Subcutaneous abdominal adipose tissue (tissue), 5 donors: ENCODE data around the gene UGT2A3.
"Not testable (repeated sequence)": the region's sequence is repeated elsewhere in the genome, so short reads cannot be mapped to it uniquely, and the experiment has no call there.

ENCODE experiments used
- H3K27ac ChIP-seq: one replicate; pipeline ENCODE4 v1.7.0; 2013; ENCODE audit warnings: low read depth, mild to moderate bottlenecking, inconsistent platforms, low read length, moderate library complexity
- H3K27me3 ChIP-seq, 5 donors: one replicate each; pipeline ENCODE4 v1.7.0; 2013; ENCODE audit warnings: low read length in 5 of 5, inconsistent platforms in 1 of 5; ENCODE audit not compliant: control insufficient read depth in 5 of 5, insufficient read depth in 4 of 5
- H3K36me3 ChIP-seq, 5 donors: one replicate each; pipeline ENCODE4 v1.7.0; 2013; ENCODE audit warnings: low read length in 5 of 5; ENCODE audit not compliant: control insufficient read depth in 5 of 5, insufficient read depth in 5 of 5
- H3K4me1 ChIP-seq, 5 donors: one replicate each; pipeline ENCODE4 v1.7.0; 2013; ENCODE audit warnings: low read length in 5 of 5, mild to moderate bottlenecking in 3 of 5, moderate library complexity in 1 of 5; ENCODE audit not compliant: control insufficient read depth in 5 of 5, insufficient read depth in 5 of 5
- H3K4me3 ChIP-seq, 5 donors: one replicate each; pipeline ENCODE4 v1.7.0; 2013; ENCODE audit warnings: low read length in 5 of 5, low read depth in 1 of 5
- H3K9ac ChIP-seq, 5 donors: one replicate each; pipeline ENCODE4 v1.7.0; 2013; ENCODE audit warnings: low read length in 5 of 5, mild to moderate bottlenecking in 4 of 5, moderate library complexity in 3 of 5
- H3K9me3 ChIP-seq, 5 donors: one replicate each; pipeline ENCODE4 v1.7.0; 2013; ENCODE audit warnings: low read length in 5 of 5; ENCODE audit not compliant: control insufficient read depth in 5 of 5
- donor health status: healthy.
- donor health status: healthy.
- donor health status: healthy.
- donor health status: healthy.
- donor health status: healthy.

The UGT2A3 gene

GRCh38 chr4:68951078-68951805 lies at the start of gene UGT2A3:
Gene UGT2A3 (minus strand): TSS chr4:68951804. CDS start chr4:68951760, 44 bp downstream.
- no peaks in the 10 kb centered on the region for H3K4me1 ChIP-seq
- H3K27ac ChIP-seq = no peak within 1 kb of the TSS
- no peak within 1 kb of the TSS for H3K9ac ChIP-seq
- H3K27me3 ChIP-seq = no peaks in the 10 kb centered on the region
- H3K9me3 ChIP-seq = peaks cover 0 to 2% (median 0%) of the 10 kb centered on the region in 5 donors
- H3K36me3 ChIP-seq = no peaks in the 10 kb centered on the region
- no peak within 1 kb of the TSS for H3K4me3 ChIP-seq

GRCh38 chr4:68997040-68997439 lies 45.4 kb upstream of the UGT2A3 start:
- no peaks in the 10 kb centered on the region for H3K27me3 ChIP-seq
- no peaks in the 10 kb centered on the region for H3K36me3 ChIP-seq
- H3K27ac ChIP-seq = no peak overlapping the region
- H3K9me3 ChIP-seq = no peaks in the 10 kb centered on the region
- H3K9ac ChIP-seq = no peak overlapping the region
- no peaks in the 10 kb centered on the region for H3K4me1 ChIP-seq
- no peak overlapping the region for H3K4me3 ChIP-seq

- Histone ChIP-seq H3K4me3 (no peak overlapping the region), H3K27me3 (no peaks in the 10 kb centered on the region), H3K27ac (no peak overlapping the region), H3K9ac (no peak overlapping the region), H3K9me3 (no peaks in the 10 kb centered on the region), H3K36me3 (no peaks in the 10 kb centered on the region), H3K4me1 (no peaks in the 10 kb centered on the region)
Observed at GRCh38 chr4:68995292-68995691, 43.7 kb upstream of the UGT2A3 start.

- Histone ChIP-seq H3K36me3 (no peaks in the 10 kb centered on the region), H3K9me3 (no peaks in the 10 kb centered on the region), H3K4me3 (no peak overlapping the region), H3K4me1 (no peaks in the 10 kb centered on the region), H3K27ac (no peak overlapping the region), H3K27me3 (no peaks in the 10 kb centered on the region), H3K9ac (no peak overlapping the region)
Observed at GRCh38 chr4:68987007-68987406, 35.4 kb upstream of the UGT2A3 start.

- no peak overlapping the region for H3K27ac ChIP-seq
- H3K27me3 ChIP-seq = no peaks in the 10 kb centered on the region
- no peak overlapping the region for H3K4me3 ChIP-seq
- no peaks in the 10 kb centered on the region for H3K4me1 ChIP-seq
- no peak overlapping the region for H3K9ac ChIP-seq
- H3K9me3 ChIP-seq = no peaks in the 10 kb centered on the region
- no peaks in the 10 kb centered on the region for H3K36me3 ChIP-seq
Observed at GRCh38 chr4:68985442-68985841, 33.8 kb upstream of the UGT2A3 start.

GRCh38 chr4:68984947-68985346 lies 33.3 kb upstream of the UGT2A3 start:
- Histone ChIP-seq H3K4me1 (no peaks in the 10 kb centered on the region), H3K4me3 (no peak overlapping the region), H3K27ac (no peak overlapping the region), H3K9ac (no peak overlapping the region), H3K36me3 (no peaks in the 10 kb centered on the region), H3K9me3 (no peaks in the 10 kb centered on the region), H3K27me3 (no peaks in the 10 kb centered on the region)

GRCh38 chr4:68963374-68963773 lies 11.8 kb upstream of the UGT2A3 start:
- no peaks in the 10 kb centered on the region for H3K36me3 ChIP-seq
- H3K4me3 ChIP-seq = no peak overlapping the region
- no peak overlapping the region for H3K9ac ChIP-seq
- no peaks in the 10 kb centered on the region for H3K4me1 ChIP-seq
- H3K27me3 ChIP-seq = peaks cover 0 to 3% (median 0%) of the 10 kb centered on the region in 5 donors
- no peak overlapping the region for H3K27ac ChIP-seq
- H3K9me3 ChIP-seq = peaks cover 0 to 6% (median 3%) of the 10 kb centered on the region in 5 donors

- H3K4me1 ChIP-seq = no peaks in the 10 kb centered on the region
- peaks cover 0 to 3% (median 0%) of the 10 kb centered on the region in 5 donors for H3K27me3 ChIP-seq
- no peak overlapping the region for H3K9ac ChIP-seq
- H3K4me3 ChIP-seq = no peak overlapping the region
- H3K9me3 ChIP-seq = peaks cover 0 to 6% (median 3%) of the 10 kb centered on the region in 5 donors
- H3K27ac ChIP-seq = no peak overlapping the region
- no peaks in the 10 kb centered on the region for H3K36me3 ChIP-seq
Observed at GRCh38 chr4:68962868-68963267, 11.3 kb upstream of the UGT2A3 start.

- H3K27me3 ChIP-seq = no peaks in the 10 kb centered on the region
- no peak overlapping the region for H3K4me3 ChIP-seq
- H3K27ac ChIP-seq = no peak overlapping the region
- no peaks in the 10 kb centered on the region for H3K9me3 ChIP-seq
- no peak overlapping the region for H3K9ac ChIP-seq
- no peaks in the 10 kb centered on the region for H3K36me3 ChIP-seq
- no peaks in the 10 kb centered on the region for H3K4me1 ChIP-seq
Observed at GRCh38 chr4:68960294-68961163, 8.9 kb upstream of the UGT2A3 start.

GRCh38 chr4:68959085-68959484 lies 7.5 kb upstream of the UGT2A3 start:
- not testable (repeated sequence) for H3K4me3 ChIP-seq, H3K9me3 ChIP-seq, H3K36me3 ChIP-seq, H3K4me1 ChIP-seq, H3K9ac ChIP-seq, H3K27me3 ChIP-seq, H3K27ac ChIP-seq
